WTC11 (cell line): ENCODE measurements around the gene ARL10.

ENCODE experiments used
- CREB1 ChIP-seq: sonication (generic); formaldehyde crosslinking; IDR thresholded peaks from 2 replicates; pipeline ENCODE4 v1.8.0; 2023; ENCODE audit warnings: mild to moderate bottlenecking, missing genetic modification reagents
- CREM ChIP-seq: sonication (generic); formaldehyde crosslinking; IDR thresholded peaks from 2 replicates; pipeline ENCODE4 v1.8.1; 2022; ENCODE audit warnings: mild to moderate bottlenecking, missing genetic modification reagents, moderate library complexity
- ETV6 ChIP-seq: sonication (generic); formaldehyde crosslinking; IDR thresholded peaks from 2 replicates; pipeline ENCODE4 v1.8.1; 2022; ENCODE audit warnings: mild to moderate bottlenecking, missing genetic modification reagents
- FOXK1 ChIP-seq: sonication (generic); formaldehyde crosslinking; IDR thresholded peaks from 2 replicates; pipeline ENCODE4 v1.8.0; 2022; ENCODE audit warnings: mild to moderate bottlenecking, moderate library complexity, missing genetic modification reagents
- GRHL2 ChIP-seq: fragments of 250-450 bp; sonication (Bioruptor Pico); IDR thresholded peaks from 2 replicates; pipeline ENCODE4 v1.8.0; 2022; ENCODE audit warnings: mild to moderate bottlenecking, moderate library complexity; ENCODE audit not compliant: insufficient replicate concordance, severe bottlenecking
- SOX15 ChIP-seq: fragments of 250-450 bp; sonication (Bioruptor Pico); IDR thresholded peaks from 2 replicates; pipeline ENCODE4 v1.9.0; 2021; ENCODE audit warnings: mild to moderate bottlenecking
- SP1 ChIP-seq: sonication (generic); formaldehyde crosslinking; conservative IDR thresholded peaks from 2 replicates; pipeline ENCODE4 v1.8.1; 2022; ENCODE audit warnings: missing genetic modification reagents
- ZNF232 ChIP-seq: sonication (generic); formaldehyde crosslinking; IDR thresholded peaks from 2 replicates; pipeline ENCODE4 v1.8.0; 2022; ENCODE audit warnings: mild to moderate bottlenecking, missing genetic modification reagents
- ZNF423 ChIP-seq: fragments of 250-450 bp; sonication (Bioruptor Pico); IDR thresholded peaks from 2 replicates; pipeline ENCODE4 v2.1.2; 2022; ENCODE audit warnings: mild to moderate bottlenecking, moderate library complexity
- TF ChIP-seq, protein P1 (sequence below): fragments of 200-600 bp; IDR thresholded peaks from 2 replicates; pipeline ENCODE4 v1.8.0; 2022; ENCODE audit warnings: antibody characterized with exemption
- TF ChIP-seq, protein P2 (sequence below): sonication (generic); formaldehyde crosslinking; IDR thresholded peaks from 2 replicates; pipeline ENCODE4 v1.8.1; 2023; ENCODE audit warnings: mild to moderate bottlenecking, missing genetic modification reagents, moderate library complexity
- TF ChIP-seq, protein P3 (sequence below): sonication (generic); formaldehyde crosslinking; IDR thresholded peaks from 2 replicates; pipeline ENCODE4 v1.8.0; 2022; ENCODE audit warnings: mild to moderate bottlenecking, missing genetic modification reagents

DNA sequence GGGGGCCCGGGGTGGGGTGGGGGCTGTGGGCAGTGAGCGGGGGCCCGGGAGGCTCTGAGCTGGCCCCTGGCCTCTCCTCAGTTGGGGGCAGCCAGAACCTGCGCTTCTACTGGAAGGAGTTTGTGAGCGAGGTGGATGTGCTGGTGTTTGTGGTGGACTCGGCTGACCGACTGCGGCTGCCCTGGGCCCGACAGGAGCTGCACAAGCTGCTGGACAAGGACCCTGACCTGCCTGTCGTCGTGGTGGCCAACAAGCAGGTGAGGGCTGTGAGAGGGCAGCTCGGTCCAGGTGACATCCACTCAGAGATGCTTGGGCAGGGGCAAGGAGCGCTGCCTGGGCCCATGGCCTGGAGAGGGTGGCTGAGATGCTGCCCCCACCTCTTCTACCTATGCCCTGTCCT lies 3.4 kb downstream of the ARL10 start:
- TF ChIP-seq, protein P1, sequence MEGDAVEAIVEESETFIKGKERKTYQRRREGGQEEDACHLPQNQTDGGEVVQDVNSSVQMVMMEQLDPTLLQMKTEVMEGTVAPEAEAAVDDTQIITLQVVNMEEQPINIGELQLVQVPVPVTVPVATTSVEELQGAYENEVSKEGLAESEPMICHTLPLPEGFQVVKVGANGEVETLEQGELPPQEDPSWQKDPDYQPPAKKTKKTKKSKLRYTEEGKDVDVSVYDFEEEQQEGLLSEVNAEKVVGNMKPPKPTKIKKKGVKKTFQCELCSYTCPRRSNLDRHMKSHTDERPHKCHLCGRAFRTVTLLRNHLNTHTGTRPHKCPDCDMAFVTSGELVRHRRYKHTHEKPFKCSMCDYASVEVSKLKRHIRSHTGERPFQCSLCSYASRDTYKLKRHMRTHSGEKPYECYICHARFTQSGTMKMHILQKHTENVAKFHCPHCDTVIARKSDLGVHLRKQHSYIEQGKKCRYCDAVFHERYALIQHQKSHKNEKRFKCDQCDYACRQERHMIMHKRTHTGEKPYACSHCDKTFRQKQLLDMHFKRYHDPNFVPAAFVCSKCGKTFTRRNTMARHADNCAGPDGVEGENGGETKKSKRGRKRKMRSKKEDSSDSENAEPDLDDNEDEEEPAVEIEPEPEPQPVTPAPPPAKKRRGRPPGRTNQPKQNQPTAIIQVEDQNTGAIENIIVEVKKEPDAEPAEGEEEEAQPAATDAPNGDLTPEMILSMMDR = no peak
- TF ChIP-seq SOX15 (no peak), SP1 (CRISPR knock-in tag) (no peak), ZNF232 (CRISPR knock-in tag) (no peak), CREM (CRISPR knock-in tag) (no peak), FOXK1 (no peak), GRHL2 (CRISPR knock-in tag) (no peak), CREB1 (no peak), ZNF423 (CRISPR knock-in tag) (no peak), ETV6 (CRISPR knock-in tag) (no peak)
- TF ChIP-seq, protein P2, sequence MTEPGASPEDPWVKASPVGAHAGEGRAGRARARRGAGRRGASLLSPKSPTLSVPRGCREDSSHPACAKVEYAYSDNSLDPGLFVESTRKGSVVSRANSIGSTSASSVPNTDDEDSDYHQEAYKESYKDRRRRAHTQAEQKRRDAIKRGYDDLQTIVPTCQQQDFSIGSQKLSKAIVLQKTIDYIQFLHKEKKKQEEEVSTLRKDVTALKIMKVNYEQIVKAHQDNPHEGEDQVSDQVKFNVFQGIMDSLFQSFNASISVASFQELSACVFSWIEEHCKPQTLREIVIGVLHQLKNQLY (CRISPR knock-in tag) = no peak
- TF ChIP-seq, protein P3, sequence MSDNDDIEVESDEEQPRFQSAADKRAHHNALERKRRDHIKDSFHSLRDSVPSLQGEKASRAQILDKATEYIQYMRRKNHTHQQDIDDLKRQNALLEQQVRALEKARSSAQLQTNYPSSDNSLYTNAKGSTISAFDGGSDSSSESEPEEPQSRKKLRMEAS (CRISPR knock-in tag) = no peak
